GM19395 (cell line): ENCODE data around the gene LRRC57.

Experiments used
- ATAC-seq: cut with Tn5 transposase; IDR thresholded peaks from one replicate; pipeline ENCODE4 v1.9.1; 2021; ENCODE audit warnings: mild to moderate bottlenecking, moderate library complexity; ENCODE audit not compliant: unreplicated experiment

LRRC57 gene

DNA sequence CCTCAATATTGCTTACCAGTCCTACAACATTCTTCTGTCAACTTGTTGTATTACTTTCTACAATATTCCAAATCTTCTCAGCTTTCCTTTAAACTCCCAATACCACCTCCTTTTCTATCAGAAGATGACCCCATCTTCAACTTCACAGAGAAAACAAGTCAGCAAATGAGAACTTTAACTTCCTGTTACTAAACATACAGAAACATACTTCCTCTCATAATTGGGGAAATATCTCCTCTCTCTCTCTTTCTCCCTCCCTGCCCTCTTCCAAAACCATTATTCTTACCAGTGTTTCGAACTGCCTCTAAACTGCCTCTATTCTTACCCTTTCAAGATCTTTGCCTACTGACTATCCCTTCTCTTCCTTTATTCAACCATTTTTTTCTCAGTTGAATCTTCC is 54.9 kb downstream of the LRRC57 start:
- no peak for ATAC-seq

DNA sequence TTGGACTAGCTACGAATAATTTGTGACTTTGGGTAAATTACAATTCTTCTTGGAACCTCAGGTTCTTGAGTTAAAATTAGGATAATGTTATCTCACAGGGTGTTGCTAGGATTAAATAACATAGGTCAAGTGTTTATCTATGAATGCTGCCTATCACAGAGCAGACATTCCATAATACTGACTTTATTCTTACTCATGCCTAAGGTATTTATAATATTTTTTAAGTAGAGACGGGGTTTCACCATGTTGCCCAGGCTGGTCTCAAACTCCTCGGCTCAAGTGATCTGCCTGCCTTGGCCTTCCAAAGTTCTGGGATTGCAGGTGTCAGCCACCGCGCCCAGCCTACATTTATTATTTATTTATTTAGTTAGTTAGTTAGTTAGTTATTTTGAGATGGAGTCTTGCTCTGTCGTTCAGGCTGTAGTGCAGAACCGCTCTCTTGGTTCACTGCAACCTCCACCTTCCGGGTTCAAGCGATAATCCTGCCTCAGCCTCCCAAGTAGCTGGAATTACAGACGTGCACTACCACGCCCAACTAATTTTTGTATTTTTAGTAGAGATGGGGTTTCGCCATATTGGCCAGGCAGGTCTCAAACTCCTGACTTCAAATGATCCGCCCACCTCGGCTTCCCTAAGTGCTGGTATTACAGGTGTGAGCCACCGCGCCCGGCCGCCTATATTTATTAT is 56.9 kb downstream of the LRRC57 start:
- ATAC-seq: no peak

GRCh38 chr15:42490671-42491538 is 57.7 kb downstream of the LRRC57 start, which contains the start of gene ZNF106:
ZNF106 (minus strand) TSS chr15:42491141; CDS start chr15:42472289, 18,852 bp downstream.
- no peak for ATAC-seq

DNA sequence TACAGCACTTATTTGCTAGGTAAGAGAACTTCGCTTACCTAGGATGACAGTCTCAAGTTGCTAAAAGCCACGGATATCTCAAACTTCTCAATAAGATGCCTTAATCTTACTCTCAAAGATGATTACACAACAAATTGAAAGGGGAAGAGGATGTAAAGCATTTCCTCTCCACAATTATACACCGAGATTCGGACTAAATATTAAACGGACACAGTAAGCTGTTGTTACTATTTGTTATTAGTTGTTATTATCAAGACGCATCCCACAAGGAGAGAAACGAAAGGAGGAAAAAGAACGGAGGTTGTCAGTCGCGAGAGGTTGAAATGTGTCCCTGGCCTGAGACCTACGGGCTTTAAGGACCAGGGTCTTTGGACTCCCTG is 58.3 kb downstream of the LRRC57 start:
- no peak for ATAC-seq
